Measurements from ENCODE around the gene TRIM52.

TRIM52 gene

DNA sequence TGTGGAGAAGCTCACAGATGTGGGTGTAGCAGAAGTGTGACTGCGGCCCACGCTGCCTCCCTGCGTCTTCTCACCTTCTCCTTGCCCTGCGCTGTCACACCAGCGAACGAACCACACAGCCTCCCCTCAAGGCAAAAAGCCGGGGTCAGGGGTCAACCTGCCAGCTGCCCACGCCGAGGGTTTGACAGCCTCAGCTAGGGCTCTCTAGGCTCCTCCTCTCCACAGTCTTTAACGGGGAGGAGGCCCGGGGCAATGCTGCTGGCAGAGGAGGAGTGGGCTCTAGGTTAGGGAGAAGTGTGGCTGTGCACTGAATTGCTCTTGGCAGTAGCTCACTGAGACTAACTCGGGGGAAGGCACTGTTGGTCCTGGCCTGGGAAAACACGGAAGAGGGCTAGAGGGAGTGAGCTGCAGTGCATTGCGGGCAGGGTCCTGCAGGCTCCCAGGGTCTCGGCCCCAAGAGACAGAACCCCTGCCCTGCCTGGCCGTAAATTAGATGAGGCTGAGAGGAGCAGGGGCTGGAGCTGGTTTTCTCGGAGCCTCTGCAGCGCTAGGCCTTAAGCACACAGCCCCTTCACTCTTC is 4.2 kb upstream of the TRIM52 start:
- DNase-seq (ENCODE audit: extremely low read depth, insufficient read length), result no peak
- H3K36me3 ChIP-seq (ENCODE audit: control insufficient read depth, insufficient read depth, low read length), result peaks cover 2% of the 10 kb centered on the region
- TF ChIP-seq, protein P1, sequence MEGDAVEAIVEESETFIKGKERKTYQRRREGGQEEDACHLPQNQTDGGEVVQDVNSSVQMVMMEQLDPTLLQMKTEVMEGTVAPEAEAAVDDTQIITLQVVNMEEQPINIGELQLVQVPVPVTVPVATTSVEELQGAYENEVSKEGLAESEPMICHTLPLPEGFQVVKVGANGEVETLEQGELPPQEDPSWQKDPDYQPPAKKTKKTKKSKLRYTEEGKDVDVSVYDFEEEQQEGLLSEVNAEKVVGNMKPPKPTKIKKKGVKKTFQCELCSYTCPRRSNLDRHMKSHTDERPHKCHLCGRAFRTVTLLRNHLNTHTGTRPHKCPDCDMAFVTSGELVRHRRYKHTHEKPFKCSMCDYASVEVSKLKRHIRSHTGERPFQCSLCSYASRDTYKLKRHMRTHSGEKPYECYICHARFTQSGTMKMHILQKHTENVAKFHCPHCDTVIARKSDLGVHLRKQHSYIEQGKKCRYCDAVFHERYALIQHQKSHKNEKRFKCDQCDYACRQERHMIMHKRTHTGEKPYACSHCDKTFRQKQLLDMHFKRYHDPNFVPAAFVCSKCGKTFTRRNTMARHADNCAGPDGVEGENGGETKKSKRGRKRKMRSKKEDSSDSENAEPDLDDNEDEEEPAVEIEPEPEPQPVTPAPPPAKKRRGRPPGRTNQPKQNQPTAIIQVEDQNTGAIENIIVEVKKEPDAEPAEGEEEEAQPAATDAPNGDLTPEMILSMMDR (IDR thresholded peaks at IDR 0.05; ENCODE audit: insufficient read depth, low read length, poor library complexity, severe bottlenecking), result no peak
- no peak overlapping the region for H3K4me3 ChIP-seq (replicated peaks; ENCODE audit: low read depth, low read length)
- no peaks in the 10 kb centered on the region for H3K27me3 ChIP-seq (replicated peaks; ENCODE audit: control insufficient read depth, insufficient read depth, low read length)

DNA sequence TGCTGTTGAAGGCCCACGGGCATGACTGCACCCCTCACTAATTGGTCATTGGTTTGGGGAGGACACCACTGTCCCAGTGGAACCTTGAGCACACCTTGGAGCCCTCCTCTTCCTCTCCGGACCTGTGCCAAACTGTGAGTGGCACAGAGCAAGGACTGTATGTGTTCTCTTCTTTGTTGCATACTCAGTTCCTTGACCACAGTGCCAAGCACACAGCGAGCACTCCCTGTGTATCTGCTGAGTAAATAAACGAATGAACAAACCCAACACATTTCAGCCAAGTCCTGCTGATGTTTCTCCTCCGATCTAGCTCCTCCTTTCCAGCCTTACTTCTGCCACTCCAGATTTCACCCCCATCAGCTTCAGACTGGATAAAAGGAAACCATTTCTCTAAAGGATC is 2.7 kb upstream of the TRIM52 start:
- peaks cover 2% of the 10 kb centered on the region for H3K36me3 ChIP-seq (ENCODE audit: control insufficient read depth, insufficient read depth, low read length)
- TF ChIP-seq, protein P1 (IDR thresholded peaks at IDR 0.05; ENCODE audit: insufficient read depth, low read length, poor library complexity, severe bottlenecking), result no peak
- no peak for DNase-seq (ENCODE audit: extremely low read depth, insufficient read length)
- H3K4me3 ChIP-seq (replicated peaks; ENCODE audit: low read depth, low read length), result no peak overlapping the region
- H3K27me3 ChIP-seq (replicated peaks; ENCODE audit: control insufficient read depth, insufficient read depth, low read length), result no peaks in the 10 kb centered on the region

DNA sequence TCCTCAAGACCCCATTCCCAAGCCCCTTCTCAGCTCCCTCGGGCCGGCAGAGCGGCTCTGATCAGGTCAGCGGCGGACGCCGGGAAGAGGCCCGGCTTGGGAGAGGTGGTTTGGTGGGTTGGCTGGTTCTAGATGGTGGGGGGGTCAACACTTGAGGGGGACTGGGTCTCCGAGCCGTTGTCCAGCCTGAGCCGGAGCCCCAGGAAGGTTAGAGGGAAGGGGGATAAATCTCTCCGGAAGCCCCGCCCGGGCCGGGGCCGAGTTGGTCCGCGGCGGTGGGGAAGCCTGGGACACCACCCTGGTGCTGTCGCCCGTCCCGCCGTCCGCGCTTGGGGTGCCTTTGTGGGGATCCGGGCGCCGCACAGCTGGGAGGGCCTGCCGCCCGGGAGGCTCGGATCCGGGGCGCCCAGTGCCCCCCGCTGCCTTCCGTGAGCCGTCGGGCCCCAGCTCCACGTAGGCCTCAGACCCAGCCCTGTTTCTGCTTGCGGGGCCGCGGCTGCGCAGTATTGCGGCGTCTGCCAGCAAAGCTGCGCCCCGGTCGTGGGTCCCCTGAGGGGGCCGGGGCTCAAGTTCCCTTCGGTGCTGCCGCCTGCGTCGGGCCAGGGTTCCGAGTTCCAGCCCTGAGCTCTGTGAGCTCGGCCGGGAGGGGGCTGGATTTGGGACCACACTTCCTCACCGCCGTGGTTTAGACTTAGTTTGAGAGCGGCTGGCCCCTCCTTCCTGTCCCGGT is 542 bp upstream of the TRIM52 start:
- Histone ChIP-seq H3K27me3 (replicated peaks; ENCODE audit: control insufficient read depth, insufficient read depth, low read length) (no peaks in the 10 kb centered on the region), H3K4me3 (replicated peaks; ENCODE audit: low read depth, low read length) (peak overlapping the region; percentile 94), H3K36me3 (ENCODE audit: control insufficient read depth, insufficient read depth, low read length) (peaks cover 2% of the 10 kb centered on the region)
- DNase-seq (ENCODE audit: extremely low read depth, insufficient read length), result peak; percentile 86
- TF ChIP-seq, protein P1 (IDR thresholded peaks at IDR 0.05; ENCODE audit: insufficient read depth, low read length, poor library complexity, severe bottlenecking), result no peak

DNA sequence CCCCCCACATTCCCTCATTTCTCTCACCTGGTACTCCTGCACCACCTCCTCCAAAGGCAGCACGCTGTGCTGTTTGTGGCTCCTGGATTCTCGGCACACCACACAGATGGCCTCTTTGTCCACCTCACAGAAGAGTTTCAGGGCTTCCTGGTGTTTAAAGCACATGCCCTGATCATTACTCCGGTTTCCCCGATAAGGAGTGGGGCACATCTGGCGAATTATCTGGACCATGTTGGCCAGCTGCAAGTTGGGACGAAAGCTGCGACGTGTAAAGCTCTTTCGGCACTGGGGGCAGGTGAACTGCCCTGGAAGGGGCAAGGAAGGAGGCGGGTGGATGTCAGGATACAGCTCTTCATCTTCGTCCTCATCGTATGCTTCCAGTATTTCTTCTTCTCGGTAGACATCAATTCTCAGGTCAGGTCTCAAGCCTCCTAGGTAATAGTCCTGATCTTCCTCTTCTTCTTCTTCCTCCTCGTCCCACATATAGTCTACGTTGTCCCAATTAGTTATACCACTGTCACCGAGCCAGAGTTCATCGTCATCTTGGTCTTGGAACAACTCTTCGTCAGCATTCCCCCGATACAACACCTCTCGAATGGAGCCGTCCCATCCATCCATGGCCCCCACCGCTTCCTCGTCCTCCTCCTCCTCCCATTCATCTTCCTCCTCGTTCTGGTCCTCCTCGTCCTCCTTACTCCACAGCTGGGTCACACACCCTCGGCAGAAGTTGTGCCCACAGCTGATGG is 796 bp downstream of the TRIM52 start:
- TF ChIP-seq, protein P1 (IDR thresholded peaks at IDR 0.05; ENCODE audit: insufficient read depth, low read length, poor library complexity, severe bottlenecking), result no peak

DNA sequence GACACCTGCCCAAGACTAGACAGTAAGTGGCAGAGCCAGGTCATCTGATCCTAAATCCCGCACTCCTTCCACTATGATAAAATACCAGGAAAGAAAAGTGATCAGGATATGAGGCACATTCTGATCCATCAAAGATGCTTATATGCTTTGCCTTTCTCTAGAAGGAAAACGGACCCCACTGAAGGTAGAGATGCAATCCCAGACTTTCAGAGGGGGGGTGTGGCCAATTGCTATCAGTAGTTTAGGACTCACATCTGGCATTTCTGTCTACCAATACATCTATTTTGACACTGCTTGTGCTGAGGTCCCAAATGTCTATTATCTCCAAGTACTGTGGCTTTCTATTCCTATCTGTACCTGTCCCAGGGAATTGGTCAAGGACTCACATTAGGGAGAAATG is 1.7 kb downstream of the TRIM52 start:
- Histone ChIP-seq H3K27me3 (replicated peaks; ENCODE audit: control insufficient read depth, insufficient read depth, low read length) (no peaks in the 10 kb centered on the region), H3K36me3 (ENCODE audit: control insufficient read depth, insufficient read depth, low read length) (peaks cover 8% of the 10 kb centered on the region), H3K4me3 (replicated peaks; ENCODE audit: low read depth, low read length) (peak overlapping the region; percentile 94)
- TF ChIP-seq, protein P1 (IDR thresholded peaks at IDR 0.05; ENCODE audit: insufficient read depth, low read length, poor library complexity, severe bottlenecking), result no peak
- DNase-seq (ENCODE audit: extremely low read depth, insufficient read length), result no peak

More for the DNA sequence above, 796 bp downstream of the TRIM52 start:
- Histone ChIP-seq H3K4me3 (replicated peaks; ENCODE audit: low read depth, low read length) (peak overlapping the region; percentile 94), H3K27me3 (replicated peaks; ENCODE audit: control insufficient read depth, insufficient read depth, low read length) (no peaks in the 10 kb centered on the region), H3K36me3 (ENCODE audit: control insufficient read depth, insufficient read depth, low read length) (peaks cover 5% of the 10 kb centered on the region)
- DNase-seq (ENCODE audit: extremely low read depth, insufficient read length), result no peak

Measured in GM06990 (cell line).